Stimulated activated CD8-positive, alpha-beta memory T cell treated with anti-CD3 and anti-CD28 coated beads, Interleukin-7, amount 100 ng/mL, for 24 hours (primary cell): ENCODE measurements around the gene UBAP2L.
A peak's percentile ranks its signal among the peaks of the same experiment; 100 is the strongest.

Experiments
- DNase-seq: peaks from one replicate; pipeline ENCODE4 v3.0.0-alpha.2; 2020; ENCODE audit warnings: low read depth

UBAP2L gene, protein sequence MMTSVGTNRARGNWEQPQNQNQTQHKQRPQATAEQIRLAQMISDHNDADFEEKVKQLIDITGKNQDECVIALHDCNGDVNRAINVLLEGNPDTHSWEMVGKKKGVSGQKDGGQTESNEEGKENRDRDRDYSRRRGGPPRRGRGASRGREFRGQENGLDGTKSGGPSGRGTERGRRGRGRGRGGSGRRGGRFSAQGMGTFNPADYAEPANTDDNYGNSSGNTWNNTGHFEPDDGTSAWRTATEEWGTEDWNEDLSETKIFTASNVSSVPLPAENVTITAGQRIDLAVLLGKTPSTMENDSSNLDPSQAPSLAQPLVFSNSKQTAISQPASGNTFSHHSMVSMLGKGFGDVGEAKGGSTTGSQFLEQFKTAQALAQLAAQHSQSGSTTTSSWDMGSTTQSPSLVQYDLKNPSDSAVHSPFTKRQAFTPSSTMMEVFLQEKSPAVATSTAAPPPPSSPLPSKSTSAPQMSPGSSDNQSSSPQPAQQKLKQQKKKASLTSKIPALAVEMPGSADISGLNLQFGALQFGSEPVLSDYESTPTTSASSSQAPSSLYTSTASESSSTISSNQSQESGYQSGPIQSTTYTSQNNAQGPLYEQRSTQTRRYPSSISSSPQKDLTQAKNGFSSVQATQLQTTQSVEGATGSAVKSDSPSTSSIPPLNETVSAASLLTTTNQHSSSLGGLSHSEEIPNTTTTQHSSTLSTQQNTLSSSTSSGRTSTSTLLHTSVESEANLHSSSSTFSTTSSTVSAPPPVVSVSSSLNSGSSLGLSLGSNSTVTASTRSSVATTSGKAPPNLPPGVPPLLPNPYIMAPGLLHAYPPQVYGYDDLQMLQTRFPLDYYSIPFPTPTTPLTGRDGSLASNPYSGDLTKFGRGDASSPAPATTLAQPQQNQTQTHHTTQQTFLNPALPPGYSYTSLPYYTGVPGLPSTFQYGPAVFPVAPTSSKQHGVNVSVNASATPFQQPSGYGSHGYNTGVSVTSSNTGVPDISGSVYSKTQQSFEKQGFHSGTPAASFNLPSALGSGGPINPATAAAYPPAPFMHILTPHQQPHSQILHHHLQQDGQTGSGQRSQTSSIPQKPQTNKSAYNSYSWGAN

DNA sequence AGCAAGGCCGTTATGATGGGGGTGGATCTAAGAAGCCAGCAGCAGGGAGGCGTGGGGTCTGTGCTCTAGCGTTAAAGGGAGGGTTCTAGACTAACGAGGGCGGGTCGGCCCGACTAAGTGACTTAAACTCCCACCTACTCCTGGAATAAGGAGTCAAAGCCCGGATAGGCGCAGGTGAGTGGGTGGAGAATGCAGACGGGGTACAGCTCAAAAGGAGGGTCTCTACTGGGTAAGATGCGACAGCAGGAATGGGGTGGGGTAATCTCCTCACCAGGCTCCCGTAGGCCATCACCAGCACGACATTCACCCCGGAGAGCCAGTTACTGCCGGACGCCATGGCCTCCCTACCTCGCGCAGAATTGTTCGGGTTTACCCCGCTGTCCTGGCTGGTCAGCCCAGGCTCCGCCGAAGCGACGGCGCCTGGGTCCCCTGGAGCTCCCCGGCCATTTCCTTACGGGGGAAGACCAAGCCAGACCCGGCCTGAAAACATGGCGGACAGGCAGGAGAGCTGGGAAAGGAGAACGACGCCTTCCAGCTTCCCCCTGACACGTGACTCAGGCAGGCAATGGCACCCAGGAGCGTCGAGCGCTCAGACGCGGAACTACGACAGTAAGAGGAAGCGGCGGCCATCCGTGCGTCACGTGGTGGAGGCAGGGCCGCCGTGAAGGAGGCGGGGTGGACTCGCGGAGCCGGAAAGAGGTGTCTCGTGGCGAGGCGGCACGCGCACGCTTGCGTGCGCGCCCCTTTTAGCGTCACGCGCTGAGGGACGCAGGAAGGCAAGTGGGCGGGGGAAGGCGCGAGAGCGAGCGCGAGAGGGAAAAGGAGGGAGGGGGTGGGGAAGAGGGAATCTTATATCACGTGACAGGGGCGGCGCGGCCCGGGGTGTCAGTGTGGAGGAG is at the start of gene UBAP2L:
Gene UBAP2L, plus strand, starts transcription at position 885 of the 899 bp plus-strand sequence. CDS start 4,169 bp downstream, outside the sequence.
- peak; percentile 95 for DNase-seq

DNA sequence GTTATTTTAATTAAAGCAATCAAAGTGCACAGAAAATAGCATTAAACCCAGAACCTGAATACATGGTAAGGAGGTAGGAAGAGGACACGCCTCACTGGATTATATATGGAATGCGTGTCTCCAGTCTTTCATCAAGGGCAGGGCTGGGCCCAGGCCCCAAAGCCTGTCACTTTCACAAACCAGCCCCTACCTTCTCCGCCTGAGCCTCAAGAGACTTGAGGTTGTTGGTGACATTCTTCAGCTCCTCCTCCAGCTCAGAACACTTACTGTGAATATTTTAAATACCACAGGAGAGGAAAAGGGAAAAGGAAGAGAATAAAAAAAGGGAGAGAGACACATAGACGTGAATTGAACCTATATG is 49.6 kb upstream of the UBAP2L start:
- no peak for DNase-seq

DNA sequence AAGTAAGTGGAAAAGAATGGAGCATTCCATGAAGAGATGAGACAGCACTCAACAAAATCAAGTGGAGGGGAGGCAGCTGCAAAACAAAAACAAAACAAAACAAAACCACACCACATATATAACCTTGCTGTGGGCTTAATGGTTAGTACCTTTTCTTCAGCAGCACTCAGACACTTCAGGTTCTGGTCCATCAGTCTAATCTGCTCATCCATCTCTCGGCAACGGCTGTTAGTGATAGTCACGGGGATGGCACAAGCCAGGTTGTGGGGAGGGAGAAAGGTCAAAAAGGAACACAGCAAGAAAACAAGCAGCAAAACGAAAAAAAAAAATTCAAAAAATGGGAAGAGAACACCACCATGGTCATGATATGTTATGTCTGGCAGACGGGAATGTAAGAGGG is 48.9 kb upstream of the UBAP2L start:
- DNase-seq, result no peak

DNA sequence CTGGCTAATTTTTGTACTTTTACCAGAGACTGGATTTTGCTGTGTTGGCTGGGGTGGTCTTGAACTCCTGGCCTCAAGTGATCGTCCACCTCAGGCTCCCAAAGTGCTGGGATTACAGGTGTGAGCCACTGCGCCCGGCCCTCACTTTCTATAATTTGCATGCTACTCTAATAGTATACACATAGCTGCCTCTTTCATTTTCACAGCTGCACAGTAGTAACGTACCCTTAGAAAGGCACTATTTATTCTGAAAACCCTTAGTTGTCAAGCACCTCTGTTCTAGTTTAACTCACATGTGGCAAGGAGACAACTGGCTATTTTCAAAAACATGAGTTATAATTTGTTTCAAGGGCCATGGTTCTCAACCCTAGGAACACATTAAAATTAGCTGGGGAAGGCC is 46.1 kb upstream of the UBAP2L start:
- DNase-seq, result no peak

DNA sequence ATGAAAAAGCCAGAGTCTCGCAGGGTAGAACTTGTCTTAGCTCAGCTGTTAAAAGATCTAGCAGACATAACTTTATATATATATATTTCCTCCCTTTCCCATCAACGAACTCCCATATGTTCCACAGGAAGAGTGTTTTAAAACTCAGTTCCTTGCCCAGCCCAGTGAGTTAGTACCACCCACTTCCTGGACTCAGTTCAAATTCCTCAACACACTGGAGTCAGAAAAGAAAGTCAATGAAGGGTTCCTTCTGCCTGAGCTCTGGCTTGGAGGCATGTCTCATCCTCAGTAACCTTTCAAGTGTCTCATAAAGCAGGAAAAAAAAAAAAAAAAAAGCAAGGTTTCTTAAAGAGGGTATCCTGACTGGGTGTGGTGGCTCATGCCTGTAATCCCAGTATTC is 44.4 kb upstream of the UBAP2L start:
- no peak for DNase-seq

DNA sequence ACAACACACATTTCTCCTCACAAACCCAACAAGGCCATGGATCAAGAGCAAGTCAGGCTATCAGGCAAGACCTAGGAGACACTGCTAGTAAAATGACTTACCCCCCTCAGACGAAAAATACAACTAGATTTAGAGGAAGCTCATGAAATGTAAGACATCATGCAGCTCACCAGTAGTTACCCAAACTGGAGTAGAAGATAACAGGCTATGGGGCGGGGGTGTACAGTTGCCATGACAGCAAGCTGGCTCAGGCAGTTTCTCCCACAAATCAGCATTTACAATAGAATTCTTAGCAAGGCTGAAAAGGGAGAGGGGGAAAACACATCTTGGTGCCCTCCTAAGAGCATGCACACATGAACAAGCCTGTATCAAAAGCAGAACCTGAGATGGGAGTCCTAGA is 42.7 kb upstream of the UBAP2L start:
- DNase-seq, result no peak

DNA sequence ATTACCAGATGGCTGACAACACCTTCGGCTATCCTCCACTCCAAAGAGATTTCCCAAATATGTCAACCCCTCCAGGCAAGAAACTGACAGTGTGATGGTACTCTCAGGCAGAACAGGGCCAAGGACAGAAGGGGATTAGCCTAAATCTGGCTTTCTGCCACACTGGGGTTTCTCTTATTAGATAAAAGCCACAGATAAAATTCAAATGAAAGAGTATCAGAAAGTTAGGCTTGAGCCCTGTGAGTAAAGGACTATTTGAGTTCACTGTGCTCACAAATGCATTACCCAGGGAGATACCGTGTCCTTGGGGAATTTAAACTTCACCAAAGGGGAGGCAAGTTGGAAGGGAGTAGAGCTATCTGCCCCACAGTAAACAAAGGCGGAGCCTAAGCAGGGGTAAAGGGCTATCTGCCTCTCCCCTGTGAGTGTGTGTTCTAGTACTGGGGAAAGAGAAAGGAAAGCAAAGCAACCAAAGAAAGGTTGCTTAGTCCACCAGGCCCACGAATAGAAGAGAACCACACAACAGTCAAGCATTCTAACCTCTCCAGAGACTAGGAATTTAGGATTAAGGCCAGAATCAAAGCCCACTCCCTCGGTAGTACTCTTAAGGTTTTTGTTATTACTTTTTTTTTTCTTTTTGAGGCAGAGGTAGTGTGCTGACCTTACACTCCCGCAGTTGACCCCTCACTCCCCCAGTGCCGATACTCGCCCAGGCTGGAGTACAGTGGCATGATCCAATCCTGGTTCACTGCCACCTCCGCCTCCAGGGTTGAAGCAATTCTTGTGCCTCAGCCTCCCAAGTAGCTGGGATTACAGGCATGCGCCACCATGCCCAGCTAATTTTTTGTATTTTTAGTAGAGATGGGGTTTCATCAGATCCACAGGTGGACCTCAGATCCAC is 41.6 kb upstream of the UBAP2L start:
- DNase-seq, result no peak

DNA sequence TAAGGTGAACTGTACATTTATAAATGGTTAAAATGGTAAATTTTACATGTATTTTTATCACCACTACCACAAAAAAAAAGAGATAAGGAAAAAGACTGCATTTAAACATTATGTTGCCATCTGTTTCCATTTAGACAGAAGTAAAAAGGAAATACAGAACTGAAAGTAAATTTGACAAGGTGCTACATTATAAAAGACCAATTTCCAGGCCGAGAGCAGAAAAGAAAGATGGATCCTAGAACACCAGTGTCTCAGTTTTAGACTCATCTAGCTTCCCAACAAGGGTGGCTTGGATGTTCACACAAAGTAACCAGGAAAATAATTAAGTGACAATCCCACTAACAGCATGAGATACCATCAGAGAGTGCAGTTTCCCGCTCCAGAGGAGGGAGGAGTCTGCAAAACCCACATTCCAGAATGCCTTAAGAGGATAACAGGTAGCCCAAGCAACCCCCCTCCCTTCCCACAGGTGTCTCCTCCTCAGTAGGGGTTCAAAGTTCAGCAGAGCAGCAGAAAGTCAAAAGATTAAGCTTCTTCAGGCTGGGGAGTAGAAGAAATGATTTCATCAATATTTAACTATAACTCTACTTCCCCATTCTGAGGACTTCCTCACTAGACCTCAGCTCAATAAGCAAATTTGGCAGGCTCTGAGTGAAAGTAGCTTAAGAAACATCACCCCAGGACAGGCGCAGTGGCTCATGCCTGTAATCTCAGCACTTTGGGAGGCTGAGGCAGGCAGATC is 40.6 kb upstream of the UBAP2L start:
- no peak for DNase-seq

DNA sequence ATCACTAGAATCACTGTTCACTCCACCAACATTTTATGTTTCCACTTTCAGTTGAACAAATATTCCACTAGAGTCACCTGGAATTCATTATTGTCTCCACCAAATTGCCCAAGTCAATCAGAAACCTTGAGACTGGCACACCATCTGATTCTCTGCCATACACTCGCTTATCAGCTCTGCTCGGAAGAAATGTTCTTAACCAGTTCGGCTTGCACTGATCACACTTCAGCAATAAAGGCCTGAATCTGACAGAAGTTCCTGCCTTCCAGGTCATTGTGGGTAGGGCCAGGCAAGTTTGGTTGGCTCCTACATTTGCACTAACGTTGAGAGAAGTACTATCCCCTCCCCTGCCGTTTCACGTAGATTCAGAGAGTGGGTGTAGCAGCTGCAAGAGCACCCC is 38.8 kb upstream of the UBAP2L start:
- no peak for DNase-seq

DNA sequence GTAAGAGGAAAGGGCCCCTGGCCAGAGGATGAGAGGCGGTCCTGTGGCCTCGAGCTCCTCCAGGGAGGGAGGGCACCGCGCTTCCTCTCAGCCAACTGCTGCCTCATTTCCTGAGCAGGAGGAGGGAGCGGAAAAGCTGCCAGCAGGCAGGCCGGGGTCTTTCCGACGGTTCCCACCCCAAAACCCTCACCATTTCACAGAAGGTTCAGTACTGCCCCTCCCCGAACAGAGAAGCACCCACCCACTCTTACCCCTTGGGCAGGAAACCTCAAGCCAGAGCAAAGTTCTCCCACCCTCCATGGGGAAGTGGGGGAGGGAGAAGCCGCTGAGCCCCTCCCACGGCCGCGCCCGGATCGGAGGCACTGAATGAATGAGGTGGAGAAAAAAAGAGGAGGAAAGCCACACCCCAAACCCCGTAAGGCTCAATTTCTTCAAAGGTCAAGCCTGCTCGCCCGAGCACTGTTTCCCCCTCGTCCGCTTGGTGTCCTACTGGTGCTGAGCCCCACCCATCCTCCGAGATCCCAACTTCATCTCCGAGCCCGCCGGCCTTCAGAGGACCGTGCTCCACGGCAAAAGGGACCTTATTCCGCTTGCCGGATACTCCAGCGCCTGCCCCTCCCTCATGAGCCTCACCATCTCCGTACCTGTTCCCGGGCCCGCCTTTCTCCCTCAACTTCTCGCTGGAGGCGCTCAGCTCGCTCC is 38.3 kb upstream of the UBAP2L start:
- peak; percentile 46 for DNase-seq

DNA sequence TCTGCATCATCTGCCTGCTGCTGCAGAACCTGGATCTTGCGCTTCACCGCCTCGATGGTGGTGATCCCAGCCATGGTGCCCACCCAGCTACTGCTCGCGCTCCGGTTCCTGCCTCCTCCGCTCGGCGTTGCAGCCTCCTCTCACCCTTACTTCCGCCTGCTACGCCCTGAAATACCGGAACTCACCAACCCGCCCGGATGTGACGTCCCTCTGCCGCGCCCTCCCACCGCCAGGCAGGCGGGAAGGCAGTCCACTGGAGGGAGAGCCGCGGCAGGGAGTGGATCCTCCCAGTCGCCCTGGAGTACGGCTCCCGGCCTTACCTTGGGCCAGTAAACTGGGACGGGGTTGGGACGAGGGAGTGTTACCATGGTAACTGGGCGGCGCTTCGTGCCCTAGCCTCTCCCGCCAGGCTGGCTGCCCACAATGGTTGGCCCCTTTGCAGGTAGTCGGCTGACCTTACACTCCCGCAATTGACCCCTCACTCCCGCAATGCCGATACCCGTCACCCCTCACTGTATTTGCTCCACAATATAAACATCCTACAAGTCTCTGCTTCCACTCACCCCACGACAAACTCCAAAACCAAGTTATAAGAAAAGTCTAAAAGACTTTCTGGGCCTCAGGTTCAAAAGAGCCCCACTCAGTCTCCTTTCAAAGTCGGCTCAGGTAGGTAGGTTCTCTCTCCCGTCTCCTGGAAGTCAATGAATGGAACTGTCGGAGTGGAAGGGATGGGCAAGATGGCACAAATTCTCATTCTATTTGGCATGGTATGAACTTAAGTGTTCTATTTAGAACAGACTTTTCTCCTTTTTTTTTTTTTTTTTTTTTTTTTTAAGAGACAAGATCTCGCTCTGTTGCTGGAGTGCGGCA is 37.5 kb upstream of the UBAP2L start:
- peak; percentile 93 for DNase-seq

DNA sequence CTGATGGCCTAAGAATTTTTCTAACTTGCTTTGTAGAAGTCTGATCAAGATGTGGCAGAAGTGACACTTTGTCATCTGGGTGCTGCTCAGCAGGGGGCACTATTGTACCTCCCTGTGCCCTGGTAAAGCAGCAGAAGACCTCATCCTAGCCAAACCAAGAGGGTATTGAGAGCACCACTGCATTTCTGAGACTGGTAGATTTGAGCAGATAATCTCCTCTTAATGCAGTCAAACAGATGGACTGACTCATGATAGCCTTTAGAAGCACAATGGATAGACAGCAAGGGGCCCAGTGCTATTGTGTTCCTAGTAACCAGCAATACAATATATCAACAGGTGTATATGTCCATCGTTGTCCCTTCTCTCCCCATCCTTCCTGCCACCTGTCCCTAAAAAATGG is 34.6 kb upstream of the UBAP2L start:
- peak; percentile 47 for DNase-seq

DNA sequence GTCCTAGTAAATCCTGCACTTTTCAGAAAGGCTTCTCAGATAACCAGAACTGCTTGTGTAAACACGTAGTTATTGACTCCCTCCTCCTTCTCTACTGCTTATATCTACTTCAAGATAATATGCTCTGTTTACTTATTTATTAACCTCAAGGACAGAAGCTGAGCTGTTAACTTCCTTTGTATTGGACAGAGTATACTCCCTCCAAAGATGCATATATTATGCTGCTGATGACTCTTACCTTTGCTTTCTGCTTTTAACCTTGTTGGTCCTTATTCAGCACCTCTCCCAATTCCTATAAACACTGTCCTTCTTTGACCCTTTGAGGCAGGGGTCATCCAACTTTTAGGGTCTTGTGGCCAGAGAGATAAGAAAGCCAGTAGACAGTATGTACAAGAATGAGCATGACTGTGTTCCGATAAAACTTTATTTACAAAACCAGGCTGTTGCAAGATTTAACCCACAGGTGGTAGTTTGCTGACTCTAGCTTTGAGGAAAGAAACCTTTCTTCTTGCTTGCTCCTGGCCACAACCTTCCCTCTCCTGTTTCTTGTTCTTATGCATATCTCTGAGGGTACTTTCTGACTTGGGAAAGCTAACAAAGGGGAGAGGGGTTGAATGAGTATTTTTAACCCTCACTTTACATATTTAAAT is 33.8 kb upstream of the UBAP2L start:
- no peak for DNase-seq

DNA sequence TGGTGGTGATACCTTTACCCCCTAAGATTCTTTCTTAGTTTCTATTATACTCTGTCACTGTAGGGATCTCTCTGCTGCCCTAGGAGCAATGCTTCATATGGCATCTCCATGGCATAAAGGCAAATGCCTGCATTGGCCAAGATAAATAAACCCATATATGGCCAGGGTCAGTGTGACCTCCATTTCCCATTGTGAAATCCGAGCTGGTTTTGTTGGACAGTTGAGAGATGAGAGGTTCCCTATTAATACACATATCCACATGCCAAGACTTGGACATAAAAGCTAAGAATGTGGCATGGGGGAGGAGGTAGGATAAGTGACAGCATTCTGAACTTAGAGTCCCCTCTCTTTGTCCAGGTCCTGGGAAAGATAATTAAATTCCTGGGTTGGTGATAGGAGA is 30.2 kb upstream of the UBAP2L start:
- DNase-seq, result no peak

DNA sequence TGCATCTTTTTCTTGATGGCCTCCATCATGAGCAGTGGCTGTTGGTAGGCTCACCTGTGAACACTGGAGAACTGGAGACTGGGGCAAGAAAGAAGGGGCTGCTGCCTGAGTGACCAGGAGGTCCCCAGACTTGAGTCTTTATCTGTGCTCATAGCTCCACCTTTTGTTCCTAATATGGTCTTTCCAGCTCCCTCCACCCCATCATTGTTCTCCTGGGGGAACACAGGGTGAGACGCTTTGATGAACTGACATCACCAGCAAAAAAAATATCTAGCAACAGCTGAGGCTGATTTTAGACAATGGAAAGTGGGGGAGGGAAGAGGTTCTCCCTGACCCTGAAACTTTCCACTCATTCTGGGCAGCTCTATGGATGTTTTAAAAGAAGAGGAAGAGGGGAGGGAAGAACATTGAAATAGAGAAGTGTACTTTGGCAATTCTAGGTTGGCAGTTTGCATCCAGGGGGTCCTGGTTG is 28.7 kb upstream of the UBAP2L start, which contains the start of gene TPM3:
Gene TPM3, minus strand, starts transcription at position 111 of the 472 bp plus-strand sequence. Its CDS starts 82 bp downstream, at position 29.
- no peak for DNase-seq

DNA sequence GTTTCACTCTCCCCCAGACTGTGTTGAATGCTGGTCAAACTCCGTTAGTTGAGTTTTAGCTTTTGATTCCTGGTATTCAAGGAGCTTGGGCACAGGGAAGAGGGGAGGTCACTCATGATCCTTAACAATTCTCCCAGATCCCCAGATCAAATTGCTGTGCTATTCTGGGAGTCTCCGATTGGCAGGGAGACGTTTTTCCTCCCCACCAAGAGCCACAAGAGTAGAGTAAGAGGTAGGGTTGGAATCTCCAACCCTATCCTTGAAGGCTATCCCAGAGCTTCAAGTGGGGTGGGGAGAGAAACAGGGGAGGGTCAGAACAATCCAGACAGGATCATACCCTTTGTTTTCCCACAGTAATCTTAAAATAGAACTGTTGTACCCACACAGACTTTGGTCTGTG is 28.3 kb upstream of the UBAP2L start:
- DNase-seq, result no peak

DNA sequence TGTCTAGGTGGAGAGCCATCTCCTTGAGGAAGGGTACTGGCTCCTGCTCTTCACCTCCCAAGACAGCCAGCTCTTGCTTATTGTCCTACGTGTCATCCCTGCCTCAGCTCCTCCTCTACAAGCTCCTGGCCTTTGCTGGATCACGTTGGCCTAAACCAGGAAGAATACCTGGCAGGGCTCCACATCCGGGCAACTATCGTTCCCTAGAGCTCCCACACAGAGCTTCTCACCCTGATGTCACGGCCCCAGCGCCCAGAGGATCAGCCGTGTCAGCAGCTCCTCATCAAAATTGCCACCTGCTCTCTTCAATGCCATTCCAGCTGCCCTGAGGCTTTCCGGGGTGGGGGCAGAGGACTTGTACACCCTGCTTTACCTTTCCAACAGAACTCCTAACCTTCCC is 26.9 kb upstream of the UBAP2L start:
- DNase-seq, result no peak
